HepG2 (cell line): Measurements from ENCODE around the gene LTC4S. TPM values are rescaled to one million over a fixed set of nuclear protein-coding genes. Genes with fewer than 3 reads are reported as not detected.

Experiments
- ATAC-seq: fragments of 200-7000 bp; cut with Tn5 transposase; 3 replicates; pipeline ENCODE4 v1.9.1; 2020; ENCODE audit warnings: mild to moderate bottlenecking, moderate library complexity
- BruUV-seq: library from RNA; stranded (reverse); fragments of 400-500 nt; replicated peaks from 2 replicates; lab custom pipeline; 2021; lab: Mats Ljungman, UMichigan
- CTCF ChIA-PET: fragments of 300-600 bp; formaldehyde crosslinking; extraction: SDS; loops from one replicate; lab custom pipeline; 2021; ENCODE audit warnings: low total read pairs, inconsistent platforms, low intra/inter-chr PET ratio; lab: Yijun Ruan, JAX
- POLR2A ChIA-PET: fragments of 350-600 bp; sonication (Branson Sonifier 250); formaldehyde crosslinking; loops from one replicate; lab custom pipeline; 2020; ENCODE audit warnings: antibody characterized with exemption, inconsistent platforms; lab: Yijun Ruan, JAX
- DNase-seq: peaks from one replicate; pipeline ENCODE4 v3.0.0-alpha.2; 2015; ENCODE audit warnings: low spot score
- FAIRE-seq: peaks from 3 replicates; lab custom pipeline; 2011; peaks lifted over from hg19 to GRCh38; lab: Jason Lieb, UNC
- H2AFZ ChIP-seq: one replicate; pipeline ENCODE4 v1.6.1; 2011; ENCODE audit warnings: low read length, inconsistent platforms
- H3K27ac ChIP-seq: fragments of 300-600 bp; 3 replicates; pipeline ENCODE4 v1.8.0; 2011; ENCODE audit warnings: mixed run types, mild to moderate bottlenecking, mixed read lengths, low read length, inconsistent platforms; ENCODE audit not compliant: insufficient read depth; ENCODE audit errors: extremely low read length
- H3K27me3 ChIP-seq, 2 experiments: fragments of 200-600 bp in 1 of 2; 2 replicates in 1 of 2; 3 replicates in 1 of 2; pipeline versions ENCODE4 v1.6.0 to v1.8.0; 2011; ENCODE audit warnings: low read length in 2 of 2, mild to moderate bottlenecking in 2 of 2, moderate library complexity in 2 of 2, inconsistent platforms in 1 of 2; ENCODE audit not compliant: insufficient read depth in 2 of 2, control insufficient read depth in 1 of 2
- H3K36me3 ChIP-seq, 2 experiments: fragments of 200-600 bp in 1 of 2; replicated peaks in 1 of 2; 2 replicates in 1 of 2; 3 replicates in 1 of 2; pipeline versions ENCODE4 v1.5.1 to v1.8.0; 2011; ENCODE audit warnings: low read length in 2 of 2, inconsistent platforms in 1 of 2; ENCODE audit not compliant: insufficient read depth in 2 of 2, control insufficient read depth in 1 of 2
- H3K4me1 ChIP-seq: 2 replicates; pipeline ENCODE4 v1.5.1; 2012; ENCODE audit warnings: low read length, inconsistent platforms; ENCODE audit not compliant: insufficient read depth
- H3K4me2 ChIP-seq: 2 replicates; pipeline ENCODE4 v1.6.0; 2011; ENCODE audit warnings: low read depth, low read length, inconsistent platforms
- H3K4me3 ChIP-seq, 3 experiments: fragments of 200-600 bp in 1 of 3; sonication (generic), shearing (Covaris generic) in 1 of 3; replicated peaks in 1 of 3; 2 replicates each; pipeline ENCODE4 v1.5.1; 2011 to 2016; ENCODE audit warnings: low read length in 3 of 3, inconsistent platforms in 2 of 3, low read depth in 2 of 3, mild to moderate bottlenecking in 2 of 3, control low read depth in 1 of 3, mixed read lengths in 1 of 3; ENCODE audit not compliant: insufficient read depth in 1 of 3
- H3K79me2 ChIP-seq: one replicate; pipeline ENCODE4 v1.6.1; 2011; ENCODE audit warnings: low read length, inconsistent platforms; ENCODE audit not compliant: insufficient read depth
- H3K9ac ChIP-seq: 2 replicates; pipeline ENCODE4 v1.6.0; 2011; ENCODE audit warnings: mild to moderate bottlenecking, low read depth, low read length, inconsistent platforms; ENCODE audit not compliant: insufficient read depth
- H3K9me3 ChIP-seq: 2 replicates; pipeline ENCODE4 v1.5.1; 2012; ENCODE audit warnings: mild to moderate bottlenecking, low read length
- H4K20me1 ChIP-seq: 2 replicates; pipeline ENCODE4 v1.6.0; 2011; ENCODE audit warnings: inconsistent platforms, mild to moderate bottlenecking, low read length, moderate library complexity; ENCODE audit not compliant: insufficient read depth
- ADNP ChIP-seq: sonication (generic); formaldehyde crosslinking; IDR thresholded peaks from 2 replicates; pipeline ENCODE4 v1.4.0; 2020; ENCODE audit warnings: missing genetic modification reagents
- ARNT2 ChIP-seq: sonication (generic); formaldehyde crosslinking; IDR thresholded peaks from 2 replicates; pipeline ENCODE4 v1.8.0; 2022; ENCODE audit warnings: mild to moderate bottlenecking, low read depth, missing genetic modification reagents, moderate library complexity
- CAMTA2 ChIP-seq: sonication (generic); formaldehyde crosslinking; IDR thresholded peaks from 2 replicates; pipeline ENCODE4 v1.4.0; 2020; ENCODE audit warnings: mild to moderate bottlenecking, missing genetic modification reagents, borderline replicate concordance
- CEBPB ChIP-seq: IDR thresholded peaks from 2 replicates; pipeline ENCODE4 v1.6.1; 2011; ENCODE audit warnings: low read depth, low read length, improper control_type of control experiment, borderline replicate concordance
- FOSL1 ChIP-seq: sonication (generic); formaldehyde crosslinking; IDR thresholded peaks from 2 replicates; pipeline ENCODE4 v1.9.0; 2021; ENCODE audit warnings: missing genetic modification reagents, borderline replicate concordance
- KAT8 ChIP-seq: IDR thresholded peaks from 2 replicates; pipeline ENCODE4 v1.6.1; 2016; ENCODE audit warnings: missing genetic modification reagents, missing compliant biosample characterization
- MXD4 ChIP-seq: IDR thresholded peaks from 2 replicates; pipeline ENCODE4 v1.6.1; 2016; ENCODE audit warnings: mild to moderate bottlenecking, missing biosample characterization, missing genetic modification reagents
- SMARCE1 ChIP-seq: fragments of 450-650 bp; IDR thresholded peaks from 2 replicates; pipeline ENCODE4 v1.6.1; 2017; ENCODE audit warnings: borderline replicate concordance
- ZFAT ChIP-seq: sonication (generic); formaldehyde crosslinking; conservative IDR thresholded peaks from 2 replicates; pipeline ENCODE4 v1.8.1; 2023; ENCODE audit warnings: missing genetic modification reagents, inconsistent platforms
- ZNF12 ChIP-seq: sonication (generic); formaldehyde crosslinking; IDR thresholded peaks from 2 replicates; pipeline ENCODE4 v1.5.0; 2020; ENCODE audit warnings: missing genetic modification reagents
- ZNF143 ChIP-seq: sonication (generic); formaldehyde crosslinking; IDR thresholded peaks from 2 replicates; pipeline ENCODE4 v1.4.0; 2020; ENCODE audit warnings: missing genetic modification reagents
- ZNF180 ChIP-seq: sonication (generic); formaldehyde crosslinking; IDR thresholded peaks from 2 replicates; pipeline ENCODE4 v1.4.0; 2020; ENCODE audit warnings: low read depth, missing genetic modification reagents, borderline replicate concordance
- ZNF225 ChIP-seq: sonication (generic); formaldehyde crosslinking; IDR thresholded peaks from 2 replicates; pipeline ENCODE4 v1.4.0; 2020; ENCODE audit warnings: mild to moderate bottlenecking, missing genetic modification reagents
- ZNF337 ChIP-seq: sonication (generic); formaldehyde crosslinking; IDR thresholded peaks from 2 replicates; pipeline ENCODE4 v1.5.1; 2020; ENCODE audit warnings: missing genetic modification reagents, low read depth, mild to moderate bottlenecking, borderline replicate concordance
- ZNF674 ChIP-seq: sonication (generic); formaldehyde crosslinking; IDR thresholded peaks from 2 replicates; pipeline ENCODE4 v1.5.0; 2020; ENCODE audit warnings: low read depth, mild to moderate bottlenecking, missing genetic modification reagents
- ZZZ3 ChIP-seq: sonication (generic); formaldehyde crosslinking; IDR thresholded peaks from 2 replicates; pipeline ENCODE4 v1.4.0; 2020; ENCODE audit warnings: missing genetic modification reagents, mild to moderate bottlenecking, borderline replicate concordance
- WGBS: methylation state at CpG from one replicate; pipeline ENCODE4 v1.1.6; 2017; ENCODE audit warnings: low lambda C conversion rate; 5-methylcytosine and 5-hydroxymethylcytosine counted together
- in situ Hi-C: cut with HindIII; loops from 2 replicates; pipeline ENCODE4 v1.10.0; 2017; ENCODE audit warnings: low pct_unique_long_range_greater_than_20kb; ENCODE audit not compliant: extremely low pct_ligation_motif_present
- intact Hi-C: fragments of 100-400 bp; cut with micrococcal nuclease; formaldehyde crosslinking; loops from one replicate; pipeline ENCODE4 v1.10.0; 2022; ENCODE audit not compliant: unreplicated experiment
- polyA plus RNA-seq, 8 experiments: library from polyadenylated mRNA; depleted of rRNA in 3 of 8; stranded (reverse) in 7 of 8; unstranded in 1 of 8; fragments of >200 nt; fragmentation: Illumina TruSeq in 4 of 8; extraction: Trizol in 4 of 8; gene quantifications; 2 replicates each; pipeline versions ENCODE4 v1.2.1 to v1.2.3, GENCODE V29; 2011 to 2016; ENCODE audit warnings: low read depth in 4 of 8, missing spikeins in 1 of 8, mixed read lengths in 1 of 8; ENCODE audit not compliant: insufficient read depth in 1 of 8
- total RNA-seq, 5 experiments: library from RNA; depleted of rRNA; stranded (reverse); fragments of >200 nt; fragmentation: Illumina TruSeq; extraction: Trizol; gene quantifications; 2 replicates each; pipeline ENCODE4 v1.2.3, GENCODE V29; 2016; ENCODE audit warnings: low read depth in 1 of 5
- TF ChIP-seq, protein P1 (sequence below): sonication (generic); formaldehyde crosslinking; IDR thresholded peaks from 2 replicates; pipeline ENCODE4 v1.5.1; 2020; ENCODE audit warnings: mild to moderate bottlenecking, missing genetic modification reagents, borderline replicate concordance

LTC4S gene
- total and polyA plus RNA-seq, 2 of the 13 experiments (the other 11 are each of a cell fraction or from before 2014, with no cell fraction given) = 0.35 TPM; not detected in 1

DNA sequence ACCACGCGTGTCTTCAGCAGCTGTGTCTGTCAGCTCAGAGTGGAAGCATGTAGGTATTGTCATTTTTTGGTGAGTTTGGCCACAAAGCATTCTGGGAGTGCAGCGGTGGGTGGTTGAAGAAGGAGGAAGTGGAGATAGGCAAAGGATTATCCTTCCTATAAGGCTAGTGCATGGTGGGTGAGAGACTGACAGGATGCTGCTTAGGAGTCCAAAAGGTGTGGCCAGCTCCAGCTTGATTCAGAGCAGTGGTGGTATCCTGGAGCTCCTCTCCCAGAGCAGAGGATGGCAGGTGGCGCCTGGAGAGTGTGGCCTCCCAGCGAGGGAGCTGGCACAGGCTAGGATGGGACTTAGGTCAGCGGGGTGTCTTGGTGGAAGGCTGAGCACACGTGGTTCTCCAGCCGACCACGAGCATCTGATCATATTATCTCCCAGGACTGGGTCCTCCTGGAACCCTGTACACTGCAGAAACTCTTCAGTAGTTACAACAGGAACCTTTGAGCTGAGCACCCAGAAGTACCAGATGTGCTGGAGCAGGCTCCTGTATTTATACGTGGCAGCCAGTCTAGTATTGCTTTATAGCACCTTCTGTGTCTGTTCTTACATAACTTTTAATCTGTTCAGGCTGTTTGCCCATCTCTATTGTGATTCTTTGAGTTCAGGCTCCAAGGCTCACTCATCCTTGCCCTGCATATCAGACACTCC is 31.6 kb upstream of the LTC4S start:
- Histone ChIP-seq H3K4me2 (peak overlapping the region; percentile 39), H3K9me3 (no peaks in the 10 kb centered on the region), H3K4me1 (peaks cover 29% of the 10 kb centered on the region), H4K20me1 (peaks cover 34% of the 10 kb centered on the region), H3K79me2 (peaks cover 68% of the 10 kb centered on the region), H3K4me3 (peak overlapping the region in 1 of 3 experiments; percentile 25; a peak in 2 of 6 replicates), H3K27me3 (no peaks in the 10 kb centered on the region), H2AFZ (no peak overlapping the region), H3K27ac (peak overlapping the region; percentile 36), H3K36me3 (peaks cover 15 to 31% of the 10 kb centered on the region in 2 experiments), H3K9ac (0 out of 2 replicates have a peak overlapping the region, but pooled peaks have one; percentile 1)
- in situ Hi-C loops (loop anchor here (25.0 kb wide), 1 partner anchor 325 kb away; no protein-coding TSS in a partner anchor), intact Hi-C loops (loop anchor here (2.0 to 10.0 kb wide), 2 partner anchors 35 to 143 kb away; partner anchors contain the start of gene TBC1D9B)
- CTCF ChIA-PET = interaction anchor here (1.9 kb wide), 1 partner anchor 34 kb away, joined by 11 read pairs; no protein-coding TSS in a partner anchor
- ATAC-seq (peak; percentile 78), DNase-seq (peak; percentile 9), FAIRE-seq (no peak)
- no TSS peak for BruUV-seq
- WGBS = 43% methylated on average over 4 of the region's 10 CpGs
- POLR2A ChIA-PET = interaction anchor here (1.0 to 2.6 kb wide), 6 partner anchors 8 to 139 kb away, joined by 3 to 11 read pairs (median 6); partner anchors contain the start of genes HNRNPH1 and MAML1
- TF ChIP-seq FOSL1 (CRISPR knock-in tag) = no peak
- 0 out of 2 replicates have a peak, but pooled peaks have one; percentile 13 for TF ChIP-seq KAT8 (CRISPR knock-in tag)
- no peak for TF ChIP-seq CEBPB
- no peak for TF ChIP-seq ADNP (CRISPR knock-in tag)
- no peak for TF ChIP-seq ZZZ3 (CRISPR knock-in tag)
- TF ChIP-seq, protein P1, sequence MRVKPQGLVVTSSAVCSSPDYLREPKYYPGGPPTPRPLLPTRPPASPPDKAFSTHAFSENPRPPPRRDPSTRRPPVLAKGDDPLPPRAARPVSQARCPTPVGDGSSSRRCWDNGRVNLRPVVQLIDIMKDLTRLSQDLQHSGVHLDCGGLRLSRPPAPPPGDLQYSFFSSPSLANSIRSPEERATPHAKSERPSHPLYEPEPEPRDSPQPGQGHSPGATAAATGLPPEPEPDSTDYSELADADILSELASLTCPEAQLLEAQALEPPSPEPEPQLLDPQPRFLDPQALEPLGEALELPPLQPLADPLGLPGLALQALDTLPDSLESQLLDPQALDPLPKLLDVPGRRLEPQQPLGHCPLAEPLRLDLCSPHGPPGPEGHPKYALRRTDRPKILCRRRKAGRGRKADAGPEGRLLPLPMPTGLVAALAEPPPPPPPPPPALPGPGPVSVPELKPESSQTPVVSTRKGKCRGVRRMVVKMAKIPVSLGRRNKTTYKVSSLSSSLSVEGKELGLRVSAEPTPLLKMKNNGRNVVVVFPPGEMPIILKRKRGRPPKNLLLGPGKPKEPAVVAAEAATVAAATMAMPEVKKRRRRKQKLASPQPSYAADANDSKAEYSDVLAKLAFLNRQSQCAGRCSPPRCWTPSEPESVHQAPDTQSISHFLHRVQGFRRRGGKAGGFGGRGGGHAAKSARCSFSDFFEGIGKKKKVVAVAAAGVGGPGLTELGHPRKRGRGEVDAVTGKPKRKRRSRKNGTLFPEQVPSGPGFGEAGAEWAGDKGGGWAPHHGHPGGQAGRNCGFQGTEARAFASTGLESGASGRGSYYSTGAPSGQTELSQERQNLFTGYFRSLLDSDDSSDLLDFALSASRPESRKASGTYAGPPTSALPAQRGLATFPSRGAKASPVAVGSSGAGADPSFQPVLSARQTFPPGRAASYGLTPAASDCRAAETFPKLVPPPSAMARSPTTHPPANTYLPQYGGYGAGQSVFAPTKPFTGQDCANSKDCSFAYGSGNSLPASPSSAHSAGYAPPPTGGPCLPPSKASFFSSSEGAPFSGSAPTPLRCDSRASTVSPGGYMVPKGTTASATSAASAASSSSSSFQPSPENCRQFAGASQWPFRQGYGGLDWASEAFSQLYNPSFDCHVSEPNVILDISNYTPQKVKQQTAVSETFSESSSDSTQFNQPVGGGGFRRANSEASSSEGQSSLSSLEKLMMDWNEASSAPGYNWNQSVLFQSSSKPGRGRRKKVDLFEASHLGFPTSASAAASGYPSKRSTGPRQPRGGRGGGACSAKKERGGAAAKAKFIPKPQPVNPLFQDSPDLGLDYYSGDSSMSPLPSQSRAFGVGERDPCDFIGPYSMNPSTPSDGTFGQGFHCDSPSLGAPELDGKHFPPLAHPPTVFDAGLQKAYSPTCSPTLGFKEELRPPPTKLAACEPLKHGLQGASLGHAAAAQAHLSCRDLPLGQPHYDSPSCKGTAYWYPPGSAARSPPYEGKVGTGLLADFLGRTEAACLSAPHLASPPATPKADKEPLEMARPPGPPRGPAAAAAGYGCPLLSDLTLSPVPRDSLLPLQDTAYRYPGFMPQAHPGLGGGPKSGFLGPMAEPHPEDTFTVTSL (CRISPR knock-in tag) = no peak
- no peak for TF ChIP-seq ZNF225 (CRISPR knock-in tag)
- TF ChIP-seq ARNT2 (CRISPR knock-in tag) = no peak
- TF ChIP-seq ZNF12 = no peak
- no peak for TF ChIP-seq ZFAT (CRISPR knock-in tag)
- TF ChIP-seq ZNF337 (CRISPR knock-in tag) = no peak
- no peak for TF ChIP-seq SMARCE1
- 0 out of 2 replicates have a peak, but pooled peaks have one; percentile 29 for TF ChIP-seq ZNF143
- TF ChIP-seq MXD4 (CRISPR knock-in tag) = no peak
- no peak for TF ChIP-seq ZNF674
- no peak for TF ChIP-seq ZNF180 (CRISPR knock-in tag)
- TF ChIP-seq CAMTA2 (CRISPR knock-in tag) = no peak
